H1 (cell line): ENCODE measurements around the gene RPS19. TPM values are rescaled to one million over a fixed set of nuclear protein-coding genes. Genes with fewer than 3 reads are reported as not detected.

Source experiments
- CTCF ChIA-PET: fragments of 300-600 bp; sonication (Branson Sonifier 250); formaldehyde crosslinking; loops from one replicate; lab custom pipeline; 2021; ENCODE audit not compliant: partially characterized antibody; lab: Charles Lee
- POLR2A ChIA-PET: fragments of 300-600 bp; sonication (Branson Sonifier 250); formaldehyde crosslinking; loops from one replicate; lab custom pipeline; 2021; ENCODE audit warnings: inconsistent platforms; ENCODE audit not compliant: partially characterized antibody; lab: Charles Lee
- DNase-seq, 2 experiments: peaks; one replicate each; pipeline versions ENCODE4 v3.0.0 to v3.0.0-alpha.2; 2010 to 2022; ENCODE audit warnings: low spot score in 2 of 2, low read depth in 1 of 2, mixed read lengths in 1 of 2
- FAIRE-seq: peaks from 2 replicates; lab custom pipeline; 2011; peaks lifted over from hg19 to GRCh38; lab: Jason Lieb, UNC
- H2AFZ ChIP-seq: 2 replicates; pipeline ENCODE4 v1.8.1; 2012; ENCODE audit warnings: low read length, inconsistent platforms
- H2AK5ac ChIP-seq: 2 replicates; pipeline ENCODE4 v1.6.1; 2013; ENCODE audit warnings: low read depth, low read length
- H2BK120ac ChIP-seq: replicated peaks from 2 replicates; pipeline ENCODE3; 2013; ENCODE audit warnings: low read depth, low read length, inconsistent platforms
- H2BK12ac ChIP-seq: 2 replicates; pipeline ENCODE4 v1.6.1; 2013; ENCODE audit warnings: low read depth, low read length
- H2BK15ac ChIP-seq: 2 replicates; pipeline ENCODE4 v1.6.1; 2013; ENCODE audit warnings: low read length
- H2BK20ac ChIP-seq: 2 replicates; pipeline ENCODE4 v1.6.1; 2013; ENCODE audit warnings: low read length
- H2BK5ac ChIP-seq: 2 replicates; pipeline ENCODE4 v1.6.1; 2013; ENCODE audit warnings: low read depth, low read length
- H3K14ac ChIP-seq: 2 replicates; pipeline ENCODE4 v1.6.1; 2013; ENCODE audit warnings: inconsistent platforms; ENCODE audit not compliant: insufficient read length
- H3K18ac ChIP-seq: 2 replicates; pipeline ENCODE4 v1.6.1; 2013; ENCODE audit warnings: low read length; ENCODE audit errors: extremely low read depth
- H3K23ac ChIP-seq: 2 replicates; pipeline ENCODE4 v1.6.1; 2013; ENCODE audit warnings: inconsistent platforms; ENCODE audit not compliant: insufficient read length
- H3K23me2 ChIP-seq: 2 replicates; pipeline ENCODE4 v1.6.1; 2013; ENCODE audit warnings: low read depth, low read length
- H3K27ac ChIP-seq: 2 replicates; pipeline ENCODE4 v1.6.1; 2011; ENCODE audit warnings: low read depth, low read length, inconsistent platforms
- H3K27me3 ChIP-seq, 4 experiments: replicated peaks in 1 of 4; 1 replicate in 1 of 4; 2 replicates in 3 of 4; pipeline versions ENCODE4 v1.6.1 to v1.8.1; 2011 to 2013; ENCODE audit warnings: low read length in 3 of 4, mild to moderate bottlenecking in 3 of 4, inconsistent platforms in 2 of 4, mixed read lengths in 2 of 4, moderate library complexity in 1 of 4; ENCODE audit not compliant: control insufficient read depth in 3 of 4, insufficient read depth in 3 of 4; ENCODE audit errors: extremely low read depth in 1 of 4
- H3K36me3 ChIP-seq, 4 experiments: 2 replicates each; pipeline versions ENCODE4 v1.6.1 to v1.8.1; 2011 to 2013; ENCODE audit warnings: mild to moderate bottlenecking in 4 of 4, low read length in 3 of 4, moderate library complexity in 2 of 4, control low read depth in 1 of 4, inconsistent platforms in 1 of 4; ENCODE audit not compliant: insufficient read depth in 4 of 4, control insufficient read depth in 2 of 4
- H3K4ac ChIP-seq: replicated peaks from 2 replicates; pipeline ENCODE3; 2013; ENCODE audit warnings: low read length, low read depth, mixed read lengths, inconsistent platforms; ENCODE audit not compliant: insufficient read length
- H3K4me1 ChIP-seq, 4 experiments: replicated peaks in 1 of 4; 1 replicate in 1 of 4; 2 replicates in 3 of 4; pipeline versions ENCODE4 v1.6.1 to v1.8.1; 2011 to 2013; ENCODE audit warnings: low read length in 3 of 4, inconsistent platforms in 2 of 4, mixed read lengths in 1 of 4; ENCODE audit not compliant: insufficient read depth in 4 of 4, control insufficient read depth in 3 of 4
- H3K4me2 ChIP-seq, 2 experiments: 2 replicates each; pipeline versions ENCODE4 v1.6.1 to v1.8.1; 2011 to 2013; ENCODE audit warnings: low read depth in 2 of 2, low read length in 2 of 2, control low read depth in 1 of 2, inconsistent platforms in 1 of 2, mild to moderate bottlenecking in 1 of 2; ENCODE audit not compliant: insufficient read depth in 1 of 2
- H3K4me3 ChIP-seq, 4 experiments: fragments of 200-600, 300-600 bp in 1 of 4; sonication (generic), shearing (Covaris generic), sonication (Bioruptor Twin) in 1 of 4; 2 replicates each; pipeline versions ENCODE4 v1.5.1 to v1.8.1; 2011 to 2016; ENCODE audit warnings: low read length in 4 of 4, low read depth in 3 of 4, control low read depth in 2 of 4, inconsistent platforms in 2 of 4, mild to moderate bottlenecking in 2 of 4, mixed read lengths in 1 of 4, moderate library complexity in 1 of 4; ENCODE audit not compliant: insufficient read depth in 2 of 4; ENCODE audit errors: extremely low read depth in 1 of 4
- H3K56ac ChIP-seq: replicated peaks from 2 replicates; pipeline ENCODE3; 2013; ENCODE audit warnings: low read depth, mild to moderate bottlenecking, mixed read lengths, low read length, inconsistent platforms; ENCODE audit not compliant: insufficient read length
- H3K79me1 ChIP-seq: 2 replicates; pipeline ENCODE4 v1.6.1; 2013; ENCODE audit warnings: low read depth, low read length, control low read depth
- H3K79me2 ChIP-seq, 2 experiments: 2 replicates each; pipeline versions ENCODE4 v1.6.1 to v1.8.1; 2012 to 2013; ENCODE audit warnings: low read length in 2 of 2, mild to moderate bottlenecking in 2 of 2, inconsistent platforms in 1 of 2; ENCODE audit not compliant: insufficient read depth in 2 of 2, control insufficient read depth in 1 of 2
- H3K9ac ChIP-seq, 4 experiments: replicated peaks in 1 of 4; 1 replicate in 1 of 4; 2 replicates in 3 of 4; pipeline versions ENCODE4 v1.6.1 to v1.8.1; 2011 to 2013; ENCODE audit warnings: low read depth in 3 of 4, low read length in 3 of 4, control low read depth in 2 of 4, mild to moderate bottlenecking in 2 of 4, moderate library complexity in 2 of 4, inconsistent platforms in 1 of 4; ENCODE audit errors: extremely low read depth in 1 of 4
- H3K9me3 ChIP-seq, 2 experiments: 2 replicates each; pipeline versions ENCODE4 v1.6.1 to v1.8.1; 2012 to 2013; ENCODE audit warnings: mild to moderate bottlenecking in 2 of 2, moderate library complexity in 2 of 2, control low read depth in 1 of 2, inconsistent platforms in 1 of 2, low read depth in 1 of 2, low read length in 1 of 2, mixed read lengths in 1 of 2; ENCODE audit not compliant: insufficient read depth in 2 of 2
- H4K20me1 ChIP-seq, 2 experiments: replicated peaks in 1 of 2; 2 replicates each; pipeline versions ENCODE3 to v1.8.1; 2011 to 2013; ENCODE audit warnings: inconsistent platforms in 2 of 2, low read length in 2 of 2, mild to moderate bottlenecking in 1 of 2; ENCODE audit not compliant: insufficient read depth in 2 of 2, control insufficient read depth in 1 of 2
- H4K5ac ChIP-seq: 2 replicates; pipeline ENCODE4 v1.6.1; 2013; ENCODE audit warnings: low read length, low read depth, mixed read lengths, inconsistent platforms; ENCODE audit not compliant: insufficient read length
- H4K8ac ChIP-seq: 2 replicates; pipeline ENCODE4 v1.8.0; 2013; ENCODE audit warnings: mild to moderate bottlenecking, moderate library complexity, low read length, inconsistent platforms; ENCODE audit not compliant: insufficient read depth; ENCODE audit errors: extremely low read depth
- H4K91ac ChIP-seq: replicated peaks from 2 replicates; pipeline ENCODE3; 2013; ENCODE audit warnings: low read length, mixed read lengths, inconsistent platforms; ENCODE audit not compliant: insufficient read length
- CHD2 ChIP-seq: IDR thresholded peaks from 2 replicates; pipeline ENCODE4 v1.6.1; 2012; ENCODE audit warnings: low read length, improper control_type of control experiment
- CTBP2 ChIP-seq: IDR thresholded peaks from 2 replicates; pipeline ENCODE4 v1.7.0; 2011; ENCODE audit warnings: borderline replicate concordance, mild to moderate bottlenecking, moderate library complexity, mixed read lengths, low read length; ENCODE audit not compliant: insufficient read depth, insufficient read length
- EGR1 ChIP-seq: IDR thresholded peaks from 2 replicates; pipeline ENCODE4 v1.6.1; 2011; ENCODE audit warnings: low read depth, low read length, borderline replicate concordance
- KDM1A ChIP-seq: fragments of 200-600, 300-600 bp; sonication (generic); IDR thresholded peaks from 2 replicates; pipeline ENCODE4 v1.7.1; 2016; ENCODE audit warnings: mild to moderate bottlenecking, low read length, borderline replicate concordance
- KDM5A ChIP-seq: fragments of 200-600 bp; IDR thresholded peaks from 2 replicates; pipeline ENCODE4 v1.7.1; 2012; ENCODE audit warnings: mild to moderate bottlenecking, low read length, inconsistent platforms, mixed read lengths
- NANOG ChIP-seq: IDR thresholded peaks from 2 replicates; pipeline ENCODE4 v1.6.1; 2011; ENCODE audit warnings: low read length, low read depth, mild to moderate bottlenecking, inconsistent platforms; ENCODE audit not compliant: insufficient read depth, poor library complexity, severe bottlenecking
- TBP ChIP-seq: IDR thresholded peaks from 2 replicates; pipeline ENCODE4 v1.6.1; 2011; ENCODE audit warnings: low read depth, low read length, improper control_type of control experiment
- WGBS, 2 experiments: shearing (Covaris generic) in 1 of 2; methylation state at CpG; one replicate each; pipeline versions ENCODE4 v1.1.6 to v1.1.7; 2013 to 2015; ENCODE audit warnings: low lambda C conversion rate in 2 of 2, mixed read lengths in 2 of 2, inconsistent platforms in 1 of 2, low coverage in 1 of 2, missing lambda C conversion rate in 1 of 2; ENCODE audit not compliant: insufficient replicate concordance in 2 of 2, insufficient coverage in 1 of 2, insufficient read length in 1 of 2; ENCODE audit errors: extremely low coverage in 1 of 2, missing lambda C conversion rate in 1 of 2; 5-methylcytosine and 5-hydroxymethylcytosine counted together
- polyA plus RNA-seq, 7 experiments: library from polyadenylated mRNA; depleted of rRNA in 3 of 7; stranded (reverse) in 5 of 7; unstranded in 2 of 7; fragments of >200 nt in 5 of 7; fragments of 200-250 nt in 2 of 7; gene quantifications; 1 replicate in 5 of 7; 2 replicates in 1 of 7; 4 replicates in 1 of 7; pipeline versions ENCODE4 v1.2.1 to v1.2.3, GENCODE V29; 2011 to 2013; ENCODE audit warnings: missing spikeins in 2 of 7, mixed read lengths in 2 of 7
- total RNA-seq: library from RNA; stranded (reverse); fragmentation: NEBNext Ultra II Directional; extraction: Animal tissue kit (Norgen Biotek cat#: 25700); gene quantifications from 2 replicates; pipeline ENCODE4 v1.2.1, GENCODE V29; 2021
- TF ChIP-seq, protein P1 (sequence below): IDR thresholded peaks from 2 replicates; pipeline ENCODE4 v1.6.1; 2011; ENCODE audit warnings: low read depth, mild to moderate bottlenecking, low read length; ENCODE audit not compliant: insufficient read depth
- TF ChIP-seq, protein P2 (sequence below): IDR thresholded peaks from 2 replicates; pipeline ENCODE4 v1.6.1; 2012; ENCODE audit warnings: inconsistent platforms

RPS19 gene
- total and polyA plus RNA-seq, 2 of the 8 experiments (the other 6 are each of a cell fraction or from before 2014, with no cell fraction given), result 2,817 to 5,751 TPM

DNA sequence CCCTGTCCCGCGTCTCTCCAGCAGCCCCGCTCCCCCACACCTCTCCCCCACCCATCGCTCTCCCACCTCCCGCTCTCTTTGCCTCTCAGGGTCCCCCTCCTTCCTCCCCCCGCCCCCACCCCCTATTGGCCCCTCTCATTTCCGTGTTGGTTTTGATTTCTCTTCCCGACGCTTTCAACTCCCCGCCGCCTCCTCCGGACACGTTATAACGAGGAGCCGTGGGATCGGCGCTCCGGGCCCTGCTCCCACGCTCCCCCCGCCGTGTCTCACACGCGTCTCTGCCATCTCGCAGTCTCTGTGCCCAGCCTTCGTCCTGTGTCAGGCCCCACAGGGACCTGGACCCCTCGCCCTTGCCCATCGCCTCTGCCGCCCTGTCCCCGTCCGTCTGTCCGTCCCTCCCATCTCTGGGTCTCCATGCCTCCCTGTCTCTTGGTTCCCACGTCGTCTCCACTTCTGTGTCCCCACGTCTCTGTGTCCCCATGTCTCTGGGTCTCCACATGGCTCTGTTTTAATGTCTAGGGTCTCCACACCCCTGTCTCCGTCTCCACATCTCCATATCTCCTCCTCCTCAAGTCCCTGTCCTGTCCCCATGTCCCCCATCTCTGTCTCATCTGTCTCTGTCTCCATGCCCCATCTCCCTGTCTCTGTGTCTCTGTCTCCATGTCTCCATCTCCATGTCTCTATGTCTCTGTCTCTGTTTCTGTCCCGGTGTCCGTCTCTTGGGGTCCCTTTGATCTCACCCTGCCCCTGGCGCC lies 55.1 kb downstream of the RPS19 start:
- Histone ChIP-seq H2AK5ac (0 out of 2 replicates have a peak overlapping the region, but pooled peaks have one; percentile 72), H3K56ac (no peak overlapping the region), H3K23me2 (peaks cover 20% of the 10 kb centered on the region), H4K20me1 (peaks cover 9 to 54% of the 10 kb centered on the region in 2 experiments), H2BK5ac (0 out of 2 replicates have a peak overlapping the region, but pooled peaks have one; percentile 18), H4K8ac (no peak overlapping the region), H3K27ac (no peak overlapping the region), H3K9me3 (no peaks in the 10 kb centered on the region), H3K79me1 (peaks cover 2% of the 10 kb centered on the region), H3K9ac (no peak overlapping the region; a peak in 1 of 7 replicates), H3K4ac (no peak overlapping the region), H2BK120ac (peak overlapping the region; percentile 54), H2BK15ac (peak overlapping the region; percentile 81), H2BK20ac (peak overlapping the region; percentile 72; the same call in 1 of the 2 replicates), H3K36me3 (no peaks in the 10 kb centered on the region), H3K14ac (no peak overlapping the region), H4K5ac (no peak overlapping the region), H3K79me2 (no peaks in the 10 kb centered on the region), H4K91ac (peak overlapping the region; percentile 6), H3K23ac (no peak overlapping the region), H3K4me1 (peaks cover 0 to 23% (median 5%) of the 10 kb centered on the region in 4 experiments; a peak in 5 of 7 replicates), H3K4me3 (peak overlapping the region in 2 of 4 experiments; percentile 13 to 49; a peak in 3 of 8 replicates), H3K4me2 (peak overlapping the region; percentile 54 to 65), H2AFZ (no peak overlapping the region), H3K27me3 (peaks cover 58 to 100% (median 97%) of the 10 kb centered on the region in 4 experiments), H3K18ac (peak overlapping the region; percentile 51), H2BK12ac (peak overlapping the region; percentile 97; the same call in 1 of the 2 replicates)
- WGBS, 2 experiments, result 18% methylated on average over 30 of the region's 38 CpGs; no CpG with 5 or more reads in 1 of the 2 experiments
- ChIA-PET CTCF (no interaction called here), POLR2A (interaction anchor here (0.7 kb wide), 1 partner anchor 14 kb away, joined by 3 read pairs; no protein-coding TSS in a partner anchor)
- DNase-seq, result no peak
- no peak for FAIRE-seq
- TF ChIP-seq KDM5A (no peak), EGR1 (no peak), CHD2 (no peak), KDM1A (no peak), NANOG (no peak), TBP (no peak), CTBP2 (no peak)
- TF ChIP-seq, protein P1, sequence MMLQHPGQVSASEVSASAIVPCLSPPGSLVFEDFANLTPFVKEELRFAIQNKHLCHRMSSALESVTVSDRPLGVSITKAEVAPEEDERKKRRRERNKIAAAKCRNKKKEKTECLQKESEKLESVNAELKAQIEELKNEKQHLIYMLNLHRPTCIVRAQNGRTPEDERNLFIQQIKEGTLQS, result no peak
- TF ChIP-seq, protein P2, sequence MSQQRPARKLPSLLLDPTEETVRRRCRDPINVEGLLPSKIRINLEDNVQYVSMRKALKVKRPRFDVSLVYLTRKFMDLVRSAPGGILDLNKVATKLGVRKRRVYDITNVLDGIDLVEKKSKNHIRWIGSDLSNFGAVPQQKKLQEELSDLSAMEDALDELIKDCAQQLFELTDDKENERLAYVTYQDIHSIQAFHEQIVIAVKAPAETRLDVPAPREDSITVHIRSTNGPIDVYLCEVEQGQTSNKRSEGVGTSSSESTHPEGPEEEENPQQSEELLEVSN, result no peak
